ENCODE measurements around the gene CXCL3.
"Not testable (repeated sequence)": the region's sequence is repeated elsewhere in the genome, so short reads cannot be mapped to it uniquely, and the experiment has no call there.

The CXCL3 gene

DNA sequence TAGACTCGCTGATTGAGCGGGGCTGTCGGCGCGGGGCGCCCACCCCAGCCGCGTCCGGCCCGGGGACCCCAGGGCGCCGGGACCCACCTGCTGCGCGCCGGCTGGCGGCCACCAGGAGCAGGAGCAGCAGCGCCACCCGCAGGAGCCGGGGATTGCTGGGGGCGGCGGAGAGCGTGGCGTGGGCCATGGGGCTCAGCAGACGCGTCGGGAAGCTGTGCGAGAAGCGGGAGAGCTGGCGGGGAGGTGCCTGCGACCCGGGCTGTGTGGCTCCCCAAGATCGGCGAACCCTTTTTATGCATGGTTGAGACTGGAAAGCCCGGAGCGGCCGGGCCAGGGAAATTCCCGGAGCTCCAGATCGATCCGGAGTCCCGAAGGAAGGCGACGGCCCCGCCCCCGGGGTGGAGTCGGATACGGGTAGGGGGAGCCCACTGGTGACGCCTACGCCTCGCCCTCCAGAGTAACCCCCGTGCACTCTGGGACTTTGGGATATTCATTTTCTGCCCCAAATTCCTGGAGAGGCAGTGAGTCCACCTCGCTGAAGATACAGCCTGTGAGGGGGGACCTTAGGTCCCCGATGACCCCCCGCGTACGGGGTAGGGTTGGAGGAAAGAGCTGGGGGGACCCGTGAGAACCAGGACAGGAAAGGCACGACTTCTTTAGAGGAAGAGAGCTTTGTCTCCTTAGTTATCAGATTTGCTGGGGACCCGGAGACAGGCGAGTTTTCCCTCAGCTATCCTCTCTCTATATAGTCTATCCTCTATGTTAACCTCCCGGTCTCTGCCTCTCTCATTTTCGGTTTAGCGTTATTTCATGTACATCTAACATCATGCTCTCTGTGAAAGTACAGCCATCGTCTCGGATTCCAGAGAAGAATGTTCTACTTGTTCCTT lies at the start of gene CXCL3:
TSS of gene CXCL3 (minus strand) at position 265 of the 890 bp plus-strand sequence. CDS start at position 187, 78 bp downstream.
- DNase-seq (ENCODE audit: low read depth): peak; percentile 62

DNA sequence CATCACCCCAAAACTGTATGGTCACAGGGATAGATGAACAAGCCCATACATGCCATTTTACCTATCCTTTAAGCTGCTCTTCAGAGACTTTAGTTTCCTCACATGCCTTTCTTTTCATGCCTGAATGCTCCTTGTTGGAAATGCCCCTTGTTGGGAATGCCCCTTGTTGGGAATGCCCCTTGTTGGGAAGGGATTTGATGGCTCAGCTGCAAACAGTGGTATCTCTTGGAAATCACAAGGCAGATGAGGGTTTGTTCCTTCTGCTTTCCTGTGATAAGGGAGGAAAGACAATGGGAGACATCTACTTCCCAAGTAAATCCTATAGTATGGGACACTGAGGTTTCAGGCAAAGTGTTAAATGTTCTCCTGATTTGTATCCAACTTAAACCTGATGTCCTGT lies 49.0 kb upstream of the CXCL3 start:
- no peak for DNase-seq (ENCODE audit: low read depth)

DNA sequence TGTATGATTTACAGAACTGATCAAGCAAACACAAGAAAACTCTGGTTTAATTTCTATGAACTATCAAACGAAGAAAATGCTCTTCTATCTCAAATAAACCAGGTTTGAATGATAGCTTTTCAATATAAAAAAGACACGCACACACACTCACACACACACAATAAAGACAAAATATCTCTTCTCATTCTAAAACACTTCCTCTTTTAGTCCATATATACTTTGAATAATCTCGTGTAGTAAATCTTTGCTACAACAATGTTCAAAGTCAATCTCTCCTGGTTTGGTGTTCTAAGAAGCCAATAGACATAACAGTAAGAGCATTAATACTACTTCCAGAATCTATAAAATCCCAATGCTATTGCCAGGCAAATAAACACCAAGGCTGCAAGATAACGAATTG lies 47.2 kb upstream of the CXCL3 start:
- no peak for DNase-seq (ENCODE audit: low read depth)

DNA sequence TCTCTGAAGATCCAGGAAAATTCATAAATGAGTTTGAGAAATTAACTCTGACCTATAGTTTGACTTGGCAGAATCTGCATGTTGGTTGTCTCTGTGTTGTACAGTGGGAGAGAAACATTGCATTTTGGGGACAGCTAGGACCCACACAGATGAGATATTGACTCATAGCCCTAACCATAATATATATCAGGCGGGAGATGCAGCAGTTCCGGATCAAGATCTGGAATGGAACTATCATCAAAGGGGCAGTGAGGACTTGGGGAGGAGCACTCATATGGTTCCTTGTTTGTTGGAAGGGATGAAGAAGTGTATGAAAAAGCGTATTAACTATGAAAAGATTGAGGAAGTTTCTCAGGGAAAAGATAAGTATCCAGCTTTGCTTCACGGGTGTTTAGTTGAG lies 46.5 kb upstream of the CXCL3 start:
- no peak for DNase-seq (ENCODE audit: low read depth)

DNA sequence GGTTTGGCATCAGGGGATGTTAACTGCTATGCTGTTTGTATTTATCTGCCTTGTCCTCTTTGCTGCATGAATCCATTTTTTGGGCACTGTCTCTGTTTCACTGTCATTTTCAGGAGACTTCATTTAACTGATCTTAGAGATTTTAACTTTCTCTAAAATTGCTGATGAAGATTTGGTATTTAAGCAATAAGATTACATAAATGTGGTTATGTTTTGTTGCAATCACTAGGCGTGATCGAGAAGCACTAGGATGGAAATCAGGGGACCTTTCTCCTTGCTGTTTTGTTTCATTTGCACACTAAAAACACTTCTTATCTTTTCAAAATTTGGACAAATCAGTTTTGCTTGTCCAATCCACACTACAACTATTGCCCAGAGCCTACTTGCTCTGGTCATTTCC lies 45.1 kb upstream of the CXCL3 start:
- DNase-seq (ENCODE audit: low read depth): no peak

DNA sequence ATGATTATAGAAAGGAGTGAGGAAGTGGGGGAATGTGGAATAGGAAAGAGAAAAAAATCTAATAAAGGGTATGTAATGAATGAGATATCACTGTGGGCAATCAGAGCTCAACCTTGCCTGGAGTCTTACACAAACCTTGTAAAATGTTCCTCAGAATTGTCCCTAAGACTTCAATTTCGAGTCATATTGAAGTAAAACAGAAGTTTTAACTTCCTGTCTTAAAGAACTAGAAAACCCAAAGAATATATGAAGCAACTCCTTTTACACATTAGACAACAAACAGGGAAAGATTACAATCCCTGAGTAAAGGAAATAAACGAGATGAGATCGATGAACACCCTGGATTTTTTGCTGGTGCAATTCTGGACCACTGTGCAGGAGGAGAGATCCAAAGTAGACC lies 42.5 kb upstream of the CXCL3 start:
- no peak for DNase-seq (ENCODE audit: low read depth)

DNA sequence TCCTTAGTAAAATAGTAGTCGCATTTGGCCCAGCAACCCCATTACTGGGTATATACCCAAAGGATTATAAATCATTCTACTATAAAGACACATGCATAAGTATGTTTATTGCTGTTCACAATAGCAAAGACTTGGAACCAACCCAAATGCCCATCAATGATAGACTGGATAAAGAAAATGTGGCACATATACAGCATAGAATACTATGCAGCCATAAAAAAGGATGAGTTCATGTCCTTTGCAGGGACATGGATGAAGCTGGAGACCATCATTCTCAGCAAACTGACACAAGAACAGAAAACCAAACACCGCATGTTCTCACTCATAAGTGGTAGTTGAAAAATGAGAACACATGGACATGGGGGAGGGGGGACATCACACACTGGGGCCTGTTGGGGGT lies 41.9 kb upstream of the CXCL3 start:
- DNase-seq (ENCODE audit: low read depth): not testable (repeated sequence)

DNA sequence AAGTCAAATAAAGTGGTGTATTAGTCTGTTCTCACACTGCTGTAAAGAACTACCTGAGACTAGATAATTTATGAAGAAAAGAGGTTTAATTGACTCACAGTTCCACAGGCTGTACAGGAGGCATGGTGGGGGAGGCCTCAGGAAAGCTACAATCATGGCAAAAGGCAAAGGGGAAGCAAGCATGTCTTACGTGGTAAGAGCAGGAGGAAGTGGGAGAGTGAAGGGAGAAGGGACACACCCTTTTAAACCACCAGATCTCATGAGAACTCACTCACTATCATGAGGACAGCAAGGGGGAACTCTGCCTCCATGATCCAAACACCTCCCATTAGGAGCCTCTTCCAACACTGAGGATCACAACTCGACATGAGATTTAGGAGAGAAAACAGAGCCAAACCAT lies 40.5 kb upstream of the CXCL3 start:
- DNase-seq (ENCODE audit: low read depth): not testable (repeated sequence)

DNA sequence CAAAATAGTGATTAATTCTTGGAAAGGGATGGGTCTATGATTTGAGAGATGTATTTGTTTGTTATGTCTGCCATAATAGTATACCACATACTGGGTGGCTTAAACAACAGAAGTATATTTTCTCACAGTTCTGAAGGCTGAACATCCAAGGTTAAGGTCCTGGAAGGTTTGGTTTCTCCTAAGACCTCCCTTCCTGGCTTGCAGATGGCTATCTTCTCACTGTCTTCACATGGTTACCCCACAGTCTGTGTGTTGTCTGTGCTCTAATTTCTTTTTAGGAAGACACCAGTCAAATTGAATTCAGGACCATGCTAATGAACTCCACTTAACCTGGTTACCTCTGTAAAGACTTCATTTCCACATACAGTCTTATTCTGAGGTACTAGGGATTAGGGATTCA lies 34.9 kb upstream of the CXCL3 start:
- DNase-seq (ENCODE audit: low read depth): no peak

DNA sequence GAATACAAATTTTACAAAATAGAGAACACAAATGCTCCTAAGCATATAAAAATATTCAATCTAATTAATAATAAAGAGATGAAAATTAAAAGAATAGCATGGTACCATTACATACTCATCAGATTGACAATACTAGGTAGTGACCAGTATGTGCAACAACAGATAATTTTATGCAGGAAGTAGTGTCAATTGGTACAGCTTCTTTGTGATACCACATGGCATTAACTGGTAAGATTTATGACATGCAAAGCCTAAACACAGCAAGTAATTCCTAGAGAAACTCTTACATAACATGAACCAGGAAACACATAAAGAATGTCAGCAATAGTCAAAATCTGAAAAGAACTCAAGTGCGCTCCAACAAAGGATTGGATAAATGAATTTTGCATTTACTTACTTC lies 34.2 kb upstream of the CXCL3 start:
- DNase-seq (ENCODE audit: low read depth): no peak

DNA sequence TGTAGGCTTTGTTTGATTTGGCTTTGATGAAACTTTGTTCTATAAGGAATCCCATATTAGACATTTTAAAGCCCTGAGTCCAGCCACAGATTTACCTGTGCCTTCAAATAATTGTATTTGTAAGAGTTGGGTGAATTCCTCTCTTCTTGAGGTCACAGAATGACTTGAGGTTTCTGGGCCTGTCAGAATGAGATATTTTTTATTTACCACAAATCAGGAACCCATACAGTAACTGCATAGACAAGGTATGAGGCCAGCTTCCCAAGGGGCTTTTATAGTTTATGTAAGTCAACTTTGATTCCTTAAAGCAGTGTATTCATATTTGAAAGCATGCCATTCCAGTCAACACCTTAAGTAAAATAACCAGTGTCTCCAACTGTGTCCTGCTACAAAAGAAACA lies 29.1 kb upstream of the CXCL3 start:
- DNase-seq (ENCODE audit: low read depth): no peak

DNA sequence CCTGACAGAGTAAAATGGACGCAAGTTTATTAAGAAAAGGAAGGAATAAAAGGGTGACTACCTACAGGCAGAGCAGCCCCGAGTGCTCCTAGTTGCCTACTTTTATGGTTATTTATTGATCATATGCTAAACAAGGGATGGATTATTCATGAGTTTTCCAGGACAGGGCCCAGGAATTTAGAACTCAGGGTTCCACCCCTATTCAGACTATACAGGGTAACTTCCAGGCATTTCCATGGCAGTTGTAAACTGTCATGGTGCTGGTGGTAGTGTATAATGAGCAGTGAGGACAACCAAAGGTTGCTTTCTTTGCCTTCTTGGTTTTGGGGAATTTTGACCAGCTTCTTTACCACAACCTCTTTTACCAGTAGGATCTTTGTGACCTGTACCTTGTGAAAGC lies 27.7 kb upstream of the CXCL3 start:
- no peak for DNase-seq (ENCODE audit: low read depth)

DNA sequence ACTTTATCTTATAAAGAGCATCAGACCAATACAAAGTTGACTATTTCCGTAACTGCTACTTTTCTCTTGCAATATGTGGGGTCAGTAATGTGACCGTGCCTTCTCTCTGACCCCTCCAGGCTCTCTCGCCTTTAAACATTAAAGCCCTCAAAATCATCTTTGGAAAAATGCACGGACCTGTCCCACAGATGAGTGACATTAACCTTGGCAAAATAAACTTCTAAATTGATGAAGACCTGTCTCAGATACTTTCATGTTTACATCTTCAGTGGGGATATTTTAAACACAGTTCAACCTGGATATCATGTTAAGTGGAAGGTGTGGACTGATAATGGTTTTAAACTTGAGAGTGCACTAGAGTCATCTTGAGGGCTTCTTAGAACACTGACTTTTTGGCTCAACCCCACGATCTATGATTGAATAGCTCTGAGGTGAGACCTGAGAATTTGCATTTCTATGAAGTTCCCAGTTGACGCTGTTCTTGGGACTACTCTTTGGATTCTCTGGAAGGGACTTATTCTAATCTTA lies 26.7 kb upstream of the CXCL3 start:
- DNase-seq (ENCODE audit: low read depth): no peak

DNA sequence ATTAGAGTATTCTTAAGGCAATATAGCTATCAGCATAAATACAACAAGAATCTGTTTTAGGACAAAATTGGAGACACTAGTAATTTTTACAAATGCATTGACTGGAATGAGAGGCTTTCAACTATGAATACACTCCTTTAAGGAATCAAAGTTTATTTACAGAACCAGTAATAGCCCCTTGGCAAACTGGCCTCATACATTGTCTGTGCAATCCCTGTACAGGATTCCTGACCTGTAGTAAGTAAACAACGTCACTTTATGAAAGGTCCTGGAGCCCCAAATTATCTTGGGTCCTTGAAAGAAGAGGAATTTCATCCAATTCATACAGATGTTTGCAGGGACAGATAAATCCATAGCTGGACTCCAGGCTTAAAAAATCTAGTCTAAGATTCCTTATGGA lies 25.4 kb upstream of the CXCL3 start:
- no peak for DNase-seq (ENCODE audit: low read depth)

DNA sequence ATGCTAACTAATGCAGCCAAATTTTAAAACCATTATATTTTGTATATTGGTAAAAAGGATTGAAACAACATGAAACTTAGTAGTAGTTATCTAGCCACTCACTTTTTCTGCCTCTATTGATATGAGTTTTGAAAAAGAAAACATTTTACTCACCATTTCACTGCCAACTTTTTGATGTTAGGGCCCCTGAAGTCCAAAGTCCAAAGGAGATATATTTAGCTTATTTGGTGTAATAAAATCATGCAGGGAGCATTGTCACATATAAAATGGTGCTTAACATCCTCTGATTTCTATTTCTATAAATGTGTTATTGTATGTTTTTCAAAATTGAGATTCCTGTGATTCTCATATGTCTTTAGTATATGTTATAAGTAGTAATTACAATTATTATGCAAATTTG lies 24.5 kb upstream of the CXCL3 start:
- DNase-seq (ENCODE audit: low read depth): no peak

DNA sequence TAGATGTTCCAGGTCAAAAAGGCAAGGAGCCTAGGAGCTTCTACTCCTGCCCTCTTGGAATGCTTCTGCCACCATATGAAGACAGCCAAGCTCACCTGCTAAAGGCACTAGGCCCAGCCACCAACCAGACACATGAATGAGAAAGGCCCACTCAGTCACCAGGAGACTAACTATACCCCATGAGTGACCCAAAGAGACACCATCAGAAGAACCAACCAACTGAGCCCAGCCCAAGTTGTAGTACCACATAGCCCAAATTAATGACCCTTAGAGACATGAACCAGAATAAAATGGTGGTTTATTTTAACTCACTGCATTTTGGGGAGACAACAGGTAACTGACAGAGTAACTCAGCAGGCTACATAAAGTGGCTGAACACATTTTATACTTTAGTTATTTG lies 22.9 kb upstream of the CXCL3 start:
- DNase-seq (ENCODE audit: low read depth): no peak

DNA sequence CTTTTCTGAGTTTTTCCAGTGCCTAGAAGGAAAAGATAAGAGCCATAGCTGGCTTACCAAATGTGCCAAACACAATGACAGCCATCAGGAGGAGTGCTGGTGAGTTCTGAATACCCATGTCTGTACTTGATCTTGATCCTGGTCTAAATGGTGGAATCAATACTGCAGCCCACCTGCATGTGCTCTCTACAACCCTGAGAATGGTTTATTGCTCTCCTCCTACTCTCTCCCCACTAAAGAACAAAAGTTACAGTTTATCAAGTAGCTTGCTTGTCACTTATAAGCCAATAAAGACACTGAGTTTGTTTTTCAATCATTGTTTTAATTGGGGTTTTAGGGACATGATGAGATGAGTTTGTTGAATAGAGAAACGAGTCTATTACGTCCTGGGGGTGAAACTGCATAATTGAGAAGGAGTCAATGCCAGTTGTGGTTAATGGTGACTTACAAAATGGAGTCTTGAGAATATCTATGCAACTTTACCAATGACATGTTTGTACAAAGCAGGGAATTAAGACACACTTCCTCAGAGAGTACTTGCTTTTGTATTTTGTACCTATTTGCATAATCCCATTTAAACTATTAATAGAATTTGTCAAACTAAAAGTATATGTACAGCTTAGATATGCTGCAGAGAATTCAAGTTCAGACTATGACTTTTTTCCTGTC lies 20.8 kb upstream of the CXCL3 start:
- DNase-seq (ENCODE audit: low read depth): no peak

DNA sequence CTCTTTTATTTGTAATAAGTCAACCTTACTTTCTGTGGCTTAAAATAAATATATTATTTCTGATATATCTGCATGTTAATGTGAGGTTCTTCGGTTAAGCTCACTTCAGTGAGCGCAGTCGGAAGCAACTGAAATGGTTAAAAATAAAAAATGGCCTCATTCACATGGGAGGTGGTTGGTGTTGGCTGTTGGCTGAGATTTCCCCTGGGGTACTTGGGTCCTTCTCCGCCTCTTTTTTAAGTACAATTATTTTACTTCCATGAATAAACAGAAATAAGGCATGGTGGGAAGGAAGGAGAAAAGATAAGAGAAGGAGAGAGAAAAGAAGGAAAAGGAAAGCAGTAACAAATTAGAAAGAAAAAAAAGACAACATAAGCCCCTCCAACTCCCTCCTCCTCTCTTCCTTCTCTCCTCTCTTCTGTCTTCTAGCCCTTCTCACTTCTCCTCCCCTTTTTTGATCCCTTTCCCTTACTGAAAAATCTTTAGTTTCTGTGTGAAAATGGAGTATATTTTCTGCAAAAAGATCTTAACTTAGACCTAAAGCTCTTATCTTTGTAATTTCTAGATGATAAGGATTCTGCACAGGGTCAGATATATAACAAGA lies 19.7 kb upstream of the CXCL3 start:
- DNase-seq (ENCODE audit: low read depth): no peak

DNA sequence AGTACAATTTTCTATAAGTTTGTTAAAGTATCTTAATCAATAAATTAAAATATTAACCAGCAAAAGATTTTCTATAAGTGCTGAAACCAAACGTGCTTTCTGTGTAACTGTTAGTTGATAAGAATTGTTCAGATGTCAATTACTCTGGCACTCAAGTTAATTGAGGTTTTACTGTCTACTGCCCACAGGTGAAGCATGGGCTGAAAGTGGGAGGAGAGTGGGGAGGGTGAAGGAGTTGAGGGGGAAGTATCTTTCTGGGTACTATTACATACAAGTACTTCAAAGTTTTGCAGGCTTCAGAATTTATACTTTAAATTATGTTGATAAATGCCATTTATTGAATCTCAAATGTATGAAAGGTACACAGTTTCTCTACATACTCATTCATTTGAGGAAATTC lies 19.1 kb upstream of the CXCL3 start:
- no peak for DNase-seq (ENCODE audit: low read depth)

DNA sequence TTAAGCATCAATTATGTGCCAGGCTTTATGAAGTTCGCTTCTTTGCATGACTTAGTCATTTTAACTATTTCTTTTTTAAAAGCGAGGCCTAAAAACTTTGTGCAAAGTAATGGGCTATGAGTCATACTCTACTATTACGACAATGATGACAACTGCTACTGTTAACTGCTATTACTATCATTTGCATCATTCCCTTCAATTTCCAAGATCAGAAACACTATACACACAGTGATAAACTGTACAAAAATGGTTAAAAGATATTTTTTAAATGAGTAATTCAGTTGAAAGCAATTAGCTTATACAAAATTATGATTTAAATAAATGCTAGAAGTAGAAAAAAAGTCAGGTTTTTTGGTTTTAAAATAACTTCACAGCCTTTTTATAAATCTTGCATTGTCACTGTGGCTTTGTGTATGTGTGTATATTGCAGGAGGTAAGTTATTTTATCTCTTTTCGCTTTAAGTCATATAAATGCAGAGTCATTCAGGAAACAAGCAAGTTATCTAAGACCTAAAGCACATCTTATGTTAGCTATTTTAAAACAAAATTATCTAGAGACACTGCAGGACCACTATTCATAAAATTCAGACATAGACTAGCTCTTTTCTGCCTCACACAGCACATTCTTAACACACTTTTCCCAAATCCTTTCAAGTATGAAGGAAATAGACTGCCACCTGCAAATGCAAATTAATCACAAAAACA lies 18.5 kb upstream of the CXCL3 start:
- DNase-seq (ENCODE audit: low read depth): peak; percentile 87

DNA sequence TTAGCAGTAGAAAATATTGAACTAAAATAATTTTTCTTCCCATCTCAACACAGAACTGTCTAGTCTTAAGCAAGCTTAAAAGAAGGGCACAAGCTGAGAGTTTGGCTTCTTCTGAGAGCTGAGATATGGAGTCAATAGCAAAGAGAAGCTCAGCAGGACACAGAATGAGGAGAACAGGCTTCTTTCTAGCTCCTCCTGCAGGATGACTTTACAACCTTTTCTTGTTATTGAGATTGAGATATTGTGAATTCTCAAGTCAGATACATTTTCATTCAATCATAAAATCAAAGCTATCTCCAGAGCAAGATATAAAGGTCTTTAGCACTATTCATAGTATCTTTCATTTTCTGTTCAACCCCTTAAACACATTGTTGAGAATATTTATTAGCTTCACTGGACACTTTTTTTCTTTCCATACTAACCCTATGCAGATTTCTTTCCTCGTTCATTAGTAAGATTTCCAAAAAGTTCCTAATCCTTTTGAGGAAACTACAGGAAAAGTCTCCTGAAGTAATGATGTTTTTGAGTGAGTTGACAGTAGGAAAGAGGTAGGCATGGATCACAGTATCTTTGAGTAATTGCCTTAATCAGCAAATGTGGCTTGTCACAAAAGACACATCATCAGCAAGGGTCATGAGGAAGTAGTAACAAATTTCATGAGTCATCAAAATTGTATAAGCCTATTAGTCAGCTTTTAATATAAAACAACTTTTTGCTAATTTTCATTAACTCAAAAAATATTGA lies 17.8 kb upstream of the CXCL3 start:
- no peak for DNase-seq (ENCODE audit: low read depth)

DNA sequence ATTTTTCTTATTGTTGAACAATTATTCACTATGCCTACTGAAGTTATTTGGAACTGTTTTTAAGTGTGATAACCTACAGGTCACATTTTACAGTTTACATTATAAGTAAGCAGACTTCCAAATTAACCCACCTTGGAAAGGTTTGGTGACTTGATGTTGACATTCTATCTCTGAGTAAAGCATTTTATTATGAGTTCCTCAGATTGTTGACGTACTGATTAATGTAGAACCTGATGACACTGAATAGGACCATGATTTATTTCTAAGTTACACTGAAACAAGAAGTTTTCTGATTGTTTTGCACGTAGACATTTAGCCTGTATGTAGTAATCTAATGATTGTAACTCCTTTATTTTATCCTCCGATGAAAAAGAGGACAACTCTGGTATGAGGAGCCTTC lies 17.0 kb upstream of the CXCL3 start:
- DNase-seq (ENCODE audit: low read depth): no peak
